Femur (tissue), 1 donor: Measurements from ENCODE around the gene ALAD.
"Not testable (repeated sequence)": the region's sequence is repeated elsewhere in the genome, so short reads cannot be mapped to it uniquely, and the experiment has no call there.

Source experiments
- DNase-seq: peaks from one replicate; pipeline ENCODE4 v3.0.0-alpha.2; 2017

ALAD gene

DNA sequence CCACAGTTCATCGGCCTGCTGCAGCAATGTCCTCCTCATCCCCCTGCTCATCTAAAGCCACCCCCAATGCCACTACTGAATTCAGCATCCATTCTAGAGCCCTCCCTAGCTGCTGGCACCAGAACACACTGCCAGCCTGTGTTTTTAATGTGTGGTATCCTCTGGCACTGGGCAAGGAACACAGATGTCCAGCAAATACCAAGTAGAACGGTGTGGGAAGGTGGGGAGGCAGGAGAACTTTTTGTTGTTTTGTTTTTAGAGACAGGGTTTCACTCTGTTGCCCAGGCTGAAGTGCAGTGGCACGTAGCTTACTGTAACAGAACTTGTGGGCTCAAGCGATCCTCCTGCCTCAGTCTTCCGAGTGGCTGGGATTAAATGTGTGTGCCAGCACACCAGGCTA is 29.0 kb downstream of the ALAD start:
- DNase-seq, result no peak

- DNase-seq, result no peak
Observed at GRCh38 chr9:113370806-113371325, 30.2 kb downstream of the ALAD start.

DNA sequence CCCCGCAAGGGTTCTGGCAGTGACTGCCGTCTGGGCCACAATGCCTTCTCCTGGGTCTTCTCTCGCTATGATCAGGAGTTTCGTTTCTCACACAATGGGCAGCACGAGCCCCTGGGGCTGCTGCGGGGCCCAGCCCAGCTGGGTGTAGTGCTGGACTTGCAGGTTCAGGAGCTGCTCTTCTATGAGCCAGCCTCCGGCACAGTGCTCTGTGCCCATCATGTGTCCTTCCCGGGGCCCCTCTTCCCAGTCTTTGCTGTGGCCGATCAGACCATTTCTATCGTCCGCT is 31.3 kb downstream of the ALAD start:
- no peak for DNase-seq

DNA sequence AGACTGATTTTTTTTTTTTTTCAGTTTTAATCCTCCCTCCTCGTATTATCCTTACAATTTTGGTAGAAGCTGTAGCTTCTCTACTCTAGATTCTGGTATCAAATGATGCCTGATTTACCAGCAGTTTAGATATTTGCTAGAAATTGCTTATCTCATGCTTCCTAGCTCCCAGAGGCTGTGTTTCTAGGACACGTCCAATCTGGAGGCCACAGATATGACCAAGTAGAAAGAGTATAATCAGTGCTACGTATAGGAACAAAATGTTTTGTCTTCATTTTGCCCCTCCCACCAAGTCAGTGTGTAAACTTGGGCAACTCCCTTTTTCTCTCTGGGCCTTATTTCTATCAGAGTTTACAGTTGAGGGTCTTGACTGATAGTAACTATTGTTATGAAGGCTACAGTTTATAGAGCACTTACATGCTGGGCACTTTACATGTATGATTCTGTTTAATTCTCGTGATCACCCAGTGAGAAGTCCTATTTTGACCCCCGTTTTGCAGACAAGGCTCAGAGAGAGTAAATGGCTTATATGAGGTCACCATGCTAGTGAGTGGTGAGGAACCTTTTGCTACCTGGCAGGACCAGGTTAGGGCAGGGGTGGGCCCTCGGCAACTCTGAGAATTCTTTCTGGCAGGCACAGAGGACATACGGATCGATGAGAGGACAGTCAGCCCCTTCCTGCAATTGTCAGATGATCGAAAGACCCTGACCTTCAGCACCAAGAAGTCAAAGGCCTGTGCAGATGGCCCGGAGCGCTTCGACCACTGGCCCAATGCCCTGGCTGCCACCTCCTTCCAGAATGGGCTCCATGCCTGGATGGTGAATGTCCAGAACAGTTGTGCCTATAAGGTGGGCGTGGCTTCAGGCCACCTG is 31.9 kb downstream of the ALAD start:
- DNase-seq, result no peak

DNA sequence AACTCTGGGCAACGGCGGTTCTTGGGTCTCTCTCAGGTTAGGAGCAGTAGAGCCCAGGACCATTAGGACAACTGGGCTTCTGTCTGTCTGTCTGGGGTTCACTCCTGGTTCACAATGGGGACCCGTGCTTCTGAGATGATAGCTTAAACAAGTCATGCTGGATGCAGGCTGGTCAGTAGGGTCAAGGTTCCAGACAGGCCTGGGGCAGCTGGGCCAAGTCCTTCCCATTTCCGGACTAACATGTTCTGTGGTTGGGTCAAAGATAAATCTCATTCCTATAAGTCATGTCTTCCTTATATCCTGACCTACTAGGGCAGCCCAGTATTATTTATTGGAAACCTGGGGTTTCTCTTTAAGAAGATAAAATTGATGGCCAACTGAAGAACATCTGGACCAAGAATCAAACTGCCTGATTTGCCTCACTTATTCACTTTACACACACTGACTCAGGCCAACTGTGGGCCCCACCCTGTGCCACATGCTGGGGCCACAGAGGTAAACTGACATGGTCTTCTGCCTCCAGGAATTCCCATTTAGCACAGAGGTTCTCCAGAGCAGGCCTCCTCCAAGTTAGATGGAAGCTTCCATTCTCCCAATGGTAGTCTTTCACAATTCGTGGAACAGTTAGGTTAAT is 32.6 kb downstream of the ALAD start:
- no peak for DNase-seq

GRCh38 chr9:113365652-113366051 is 35.4 kb downstream of the ALAD start:
- not testable (repeated sequence) for DNase-seq

- DNase-seq, result no peak
Observed at GRCh38 chr9:113364951-113365350, 36.1 kb downstream of the ALAD start.

DNA sequence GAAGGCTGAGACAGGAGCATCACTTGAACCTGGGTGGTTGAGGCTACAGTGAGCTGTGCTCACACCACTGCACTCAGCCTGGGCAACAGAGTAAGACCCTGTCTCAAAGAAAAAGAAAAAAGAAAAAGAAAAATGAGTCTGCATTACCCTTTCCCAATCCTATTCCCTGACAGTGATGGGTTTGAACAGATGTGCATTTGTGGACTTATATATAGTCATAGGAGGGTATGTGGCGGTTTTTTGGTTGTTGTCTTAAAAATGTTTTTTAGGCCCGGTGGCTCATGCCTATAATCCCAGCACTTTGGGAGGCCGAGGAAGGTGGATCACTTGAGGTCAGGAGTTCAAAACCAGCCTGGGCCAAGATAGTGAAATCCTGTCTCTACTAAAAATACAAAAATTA is 37.7 kb downstream of the ALAD start:
- DNase-seq, result no peak

GRCh38 chr9:113361304-113362018 is 39.6 kb downstream of the ALAD start:
- no peak for DNase-seq

GRCh38 chr9:113360242-113360842 is 40.7 kb downstream of the ALAD start:
- DNase-seq, result no peak

DNA sequence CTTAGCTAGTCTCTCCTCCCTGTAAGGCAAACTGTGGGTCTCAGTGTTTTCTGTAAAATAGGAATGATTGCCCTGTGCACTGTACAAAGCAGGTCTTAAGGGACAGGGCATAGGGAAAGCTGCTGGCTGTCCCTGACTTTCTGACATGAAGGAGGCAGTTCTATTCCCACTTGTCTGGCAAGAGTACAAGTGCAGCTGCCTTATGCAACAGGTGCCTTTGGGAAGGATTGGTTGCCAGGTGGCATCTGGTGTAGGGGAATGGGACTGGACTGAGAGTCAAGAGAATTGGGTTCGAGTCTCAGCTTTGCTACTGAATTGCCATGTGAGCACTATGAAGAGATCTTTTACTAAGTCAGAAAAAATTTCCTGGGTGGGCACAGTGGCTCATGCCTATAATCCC is 41.7 kb downstream of the ALAD start:
- no peak for DNase-seq

DNA sequence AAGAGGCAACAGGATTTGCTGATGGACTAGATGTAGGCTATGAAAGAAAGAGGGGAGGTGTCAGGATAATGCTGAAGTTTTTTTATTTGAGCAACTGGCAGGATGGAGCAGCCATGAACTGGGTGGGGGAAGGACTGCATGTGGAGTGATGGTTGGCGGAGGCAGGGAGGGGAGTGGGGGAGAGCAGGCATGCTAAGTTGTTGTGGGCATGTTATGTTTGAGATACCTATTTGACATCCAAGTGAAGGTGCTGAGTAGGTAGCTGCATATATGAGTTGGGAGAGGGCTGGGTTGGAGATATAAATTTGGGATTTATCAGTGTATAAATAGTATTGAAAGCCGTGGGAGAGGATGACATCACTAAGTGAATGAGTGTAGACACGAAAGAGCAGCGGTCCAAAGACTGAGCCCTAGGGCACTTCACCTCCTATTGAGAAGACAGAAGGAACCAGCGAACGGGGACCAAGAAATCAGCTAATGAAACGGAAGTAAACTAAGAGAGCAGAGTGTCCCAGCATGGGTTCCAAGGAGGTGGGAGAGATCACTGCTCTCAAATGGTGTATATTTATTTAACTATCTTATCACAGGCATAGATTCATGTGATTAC is 44.3 kb downstream of the ALAD start:
- DNase-seq, result no peak

DNA sequence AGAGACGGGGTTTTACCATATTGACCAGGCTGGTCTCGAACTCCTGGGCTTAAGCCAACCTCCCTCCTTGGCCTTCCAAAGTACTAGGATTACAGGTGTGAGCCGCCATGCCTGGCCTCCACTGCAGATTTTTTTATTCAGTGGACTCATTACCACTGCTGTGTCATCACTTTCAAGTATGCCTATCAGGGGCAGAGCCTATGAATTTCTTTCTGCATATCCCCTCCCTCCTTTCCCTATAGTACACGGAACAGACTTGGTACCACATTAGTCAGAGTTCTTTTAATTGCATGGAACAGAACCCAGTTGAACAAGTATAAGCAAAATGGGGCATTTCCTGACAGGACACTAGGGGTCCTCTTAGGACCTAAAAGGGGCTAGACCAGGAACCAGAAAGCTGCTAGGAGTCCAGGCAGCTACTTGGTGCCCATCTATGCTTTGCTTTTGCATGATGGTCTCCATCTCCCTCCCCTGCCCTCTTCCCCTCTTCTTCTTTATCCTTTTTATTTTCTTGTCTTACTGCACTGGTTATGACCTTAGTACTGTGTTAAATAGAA is 46.0 kb downstream of the ALAD start:
- DNase-seq, result no peak

DNA sequence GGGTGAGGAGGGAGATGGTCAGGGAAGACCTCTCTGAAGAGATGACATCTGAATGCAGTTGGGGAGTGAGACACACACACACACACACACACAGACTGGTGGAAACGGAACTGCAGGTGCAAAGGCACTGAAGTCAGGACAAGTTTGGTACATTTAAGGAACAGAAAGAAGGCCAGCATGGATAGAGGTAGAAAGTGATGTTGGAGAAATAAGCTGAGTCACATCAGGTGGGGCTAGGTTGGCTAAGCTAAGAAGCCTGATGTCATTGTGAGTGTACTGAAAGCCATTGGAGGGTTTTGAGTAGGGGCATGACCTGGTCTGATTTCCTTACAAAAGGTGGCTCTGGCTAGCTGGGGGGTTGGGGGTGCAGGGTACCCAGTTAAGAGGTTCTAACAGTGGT is 48.7 kb downstream of the ALAD start:
- DNase-seq, result no peak

GRCh38 chr9:113352006-113352405 is 49.1 kb downstream of the ALAD start:
- no peak for DNase-seq

DNA sequence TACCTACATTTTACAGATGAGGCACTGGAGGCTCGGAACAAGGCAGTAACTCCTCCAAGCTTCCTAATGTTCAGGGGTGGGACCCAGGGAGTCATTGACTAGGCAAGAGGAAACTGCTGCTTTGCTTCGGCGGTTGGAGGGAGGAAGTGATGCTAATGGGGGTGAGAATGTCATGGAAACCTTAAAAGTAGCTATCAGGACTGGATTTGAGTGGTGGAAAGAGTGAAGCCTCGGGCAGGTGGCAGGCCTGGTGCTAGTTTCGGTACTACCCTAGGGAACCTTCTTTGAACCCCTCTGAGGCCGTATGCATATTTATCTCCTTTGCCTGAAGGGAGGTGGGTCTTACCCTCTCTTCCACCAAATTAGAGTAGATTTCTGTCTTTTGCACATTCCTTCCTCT is 50.1 kb downstream of the ALAD start:
- no peak for DNase-seq

- DNase-seq, result no peak
Observed at GRCh38 chr9:113350107-113350661, 50.9 kb downstream of the ALAD start.

- DNase-seq, result no peak
Observed at GRCh38 chr9:113349445-113350094, 51.5 kb downstream of the ALAD start, which contains the start of gene BSPRY. Gene BSPRY, plus strand, starts transcription at chr9:113349541. Its CDS starts 39 bp downstream, at chr9:113349580.

DNA sequence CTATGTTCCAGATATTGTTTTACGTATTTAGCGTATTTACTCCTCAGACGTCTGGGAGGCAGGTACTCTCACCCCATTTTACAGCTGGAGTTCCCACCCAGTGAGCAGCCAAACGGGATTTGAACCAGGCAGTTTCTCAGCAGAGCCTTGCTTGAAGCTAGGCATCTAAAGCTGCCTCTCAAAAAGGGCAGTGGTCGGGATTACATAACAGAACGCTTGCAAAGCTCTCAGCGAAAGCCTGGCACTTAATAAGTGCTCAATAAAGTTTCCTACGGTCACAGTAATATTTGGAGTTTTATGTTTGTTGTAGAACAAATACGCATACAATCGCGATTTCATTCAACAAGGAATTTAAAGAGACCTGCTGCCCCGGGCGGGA is 52.0 kb downstream of the ALAD start:
- DNase-seq, result no peak

GRCh38 chr9:113348437-113348836 is 52.6 kb downstream of the ALAD start:
- DNase-seq, result no peak

GRCh38 chr9:113345671-113346070 is 55.4 kb downstream of the ALAD start:
- no peak for DNase-seq

DNA sequence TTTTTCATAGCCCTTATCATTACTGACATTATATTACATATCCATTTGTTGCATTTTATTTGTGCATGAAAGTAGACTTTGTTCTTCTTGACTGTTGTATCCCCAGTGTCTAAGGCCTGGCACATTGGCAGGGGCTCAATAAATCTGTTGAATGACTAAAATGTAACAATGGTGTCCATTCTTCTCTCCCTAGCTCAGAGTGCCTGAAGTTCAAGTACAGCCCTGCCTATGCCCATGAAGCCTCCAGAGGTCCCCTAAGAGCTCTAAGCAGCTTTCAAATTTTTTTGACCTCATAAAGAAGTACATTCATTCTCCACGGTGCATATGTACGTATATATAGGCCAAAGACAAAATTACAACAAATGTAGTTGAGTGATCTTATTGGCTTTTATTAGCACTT is 55.9 kb downstream of the ALAD start:
- DNase-seq, result no peak
